ENCODE measurements around the gene ATP8B4. TPM values are rescaled to one million over a fixed set of nuclear protein-coding genes. Genes with fewer than 3 reads are reported as not detected.

Gene ATP8B4
- total and polyA plus RNA-seq, 2 donors from 2014 or later, result 2.1 to 12.5 TPM

GRCh38 chr15:50066202-50066601 is 52.8 kb downstream of the ATP8B4 start:
- DNase-seq (peak in 1 of 5 donors; percentile 12), FAIRE-seq (no peak)
- H3K9ac ChIP-seq (ENCODE audit: low read length in 3 of 3), result no peak overlapping the region
- TF ChIP-seq CTCF (IDR thresholded peaks at IDR 0.05; ENCODE audit: borderline replicate concordance, extremely low read depth, insufficient read depth), result no peak
- no peaks in the 10 kb centered on the region for H3K4me1 ChIP-seq (ENCODE audit: control insufficient read depth in 2 of 3, insufficient read depth in 2 of 3, low read depth in 1 of 3, low read length in 3 of 3)
- intact Hi-C loops (cut with DNase I), result no loop called here
- H3K9me3 ChIP-seq (ENCODE audit: control insufficient read depth in 2 of 3, insufficient read depth in 1 of 3, low read length in 3 of 3), result no peaks in the 10 kb centered on the region
- H3K27ac ChIP-seq (ENCODE audit: low read depth in 2 of 2, low read length in 2 of 2), result no peak overlapping the region
- no peaks in the 10 kb centered on the region for H3K36me3 ChIP-seq (ENCODE audit: control insufficient read depth in 2 of 3, insufficient read depth in 3 of 3, low read length in 3 of 3)
- H3K27me3 ChIP-seq (ENCODE audit: control insufficient read depth, insufficient read depth, low read length), result no peaks in the 10 kb centered on the region
- no peak overlapping the region for H3K4me3 ChIP-seq (ENCODE audit: low read length in 3 of 3)

- TF ChIP-seq CTCF (IDR thresholded peaks at IDR 0.05; ENCODE audit: borderline replicate concordance, extremely low read depth, insufficient read depth), result no peak
- no peaks in the 10 kb centered on the region for H3K27me3 ChIP-seq (ENCODE audit: control insufficient read depth, insufficient read depth, low read length)
- H3K4me3 ChIP-seq (ENCODE audit: low read length in 3 of 3), result no peak overlapping the region
- H3K36me3 ChIP-seq (ENCODE audit: control insufficient read depth in 2 of 3, insufficient read depth in 3 of 3, low read length in 3 of 3), result no peaks in the 10 kb centered on the region
- intact Hi-C loops (cut with DNase I), result no loop called here
- no peak overlapping the region for H3K27ac ChIP-seq (ENCODE audit: low read depth in 2 of 2, low read length in 2 of 2)
- no peak overlapping the region for H3K9ac ChIP-seq (ENCODE audit: low read length in 3 of 3)
- FAIRE-seq (no peak), DNase-seq (no peak)
- no peaks in the 10 kb centered on the region for H3K4me1 ChIP-seq (ENCODE audit: control insufficient read depth in 2 of 3, insufficient read depth in 2 of 3, low read depth in 1 of 3, low read length in 3 of 3)
- no peaks in the 10 kb centered on the region for H3K9me3 ChIP-seq (ENCODE audit: control insufficient read depth in 2 of 3, insufficient read depth in 1 of 3, low read length in 3 of 3)
These were observed 53.8 kb downstream of the ATP8B4 start for GRCh38 chr15:50065279-50065678.

- peaks cover 0 to 3% (median 0%) of the 10 kb centered on the region in 3 donors for H3K4me1 ChIP-seq (ENCODE audit: control insufficient read depth in 2 of 3, insufficient read depth in 2 of 3, low read depth in 1 of 3, low read length in 3 of 3)
- H3K36me3 ChIP-seq (ENCODE audit: control insufficient read depth in 2 of 3, insufficient read depth in 3 of 3, low read length in 3 of 3), result no peaks in the 10 kb centered on the region
- TF ChIP-seq CTCF (IDR thresholded peaks at IDR 0.05; ENCODE audit: borderline replicate concordance, extremely low read depth, insufficient read depth), result no peak
- H3K9ac ChIP-seq (ENCODE audit: low read length in 3 of 3), result no peak overlapping the region
- H3K4me3 ChIP-seq (ENCODE audit: low read length in 3 of 3), result no peak overlapping the region
- FAIRE-seq (no peak), DNase-seq (no peak)
- H3K27me3 ChIP-seq (ENCODE audit: control insufficient read depth, insufficient read depth, low read length), result no peaks in the 10 kb centered on the region
- intact Hi-C loops (cut with DNase I), result no loop called here
- no peaks in the 10 kb centered on the region for H3K9me3 ChIP-seq (ENCODE audit: control insufficient read depth in 2 of 3, insufficient read depth in 1 of 3, low read length in 3 of 3)
- H3K27ac ChIP-seq (ENCODE audit: low read depth in 2 of 2, low read length in 2 of 2), result no peak overlapping the region
These were observed 54.4 kb downstream of the ATP8B4 start for GRCh38 chr15:50064673-50065072.

- Histone ChIP-seq H3K9me3 (ENCODE audit: control insufficient read depth in 2 of 3, insufficient read depth in 1 of 3, low read length in 3 of 3) (no peaks in the 10 kb centered on the region), H3K9ac (ENCODE audit: low read length in 3 of 3) (no peak overlapping the region), H3K4me1 (ENCODE audit: control insufficient read depth in 2 of 3, insufficient read depth in 2 of 3, low read depth in 1 of 3, low read length in 3 of 3) (peaks cover 0 to 9% (median 0%) of the 10 kb centered on the region in 3 donors), H3K27me3 (ENCODE audit: control insufficient read depth, insufficient read depth, low read length) (no peaks in the 10 kb centered on the region), H3K27ac (ENCODE audit: low read depth in 2 of 2, low read length in 2 of 2) (no peak overlapping the region), H3K36me3 (ENCODE audit: control insufficient read depth in 2 of 3, insufficient read depth in 3 of 3, low read length in 3 of 3) (no peaks in the 10 kb centered on the region), H3K4me3 (ENCODE audit: low read length in 3 of 3) (no peak overlapping the region)
- TF ChIP-seq CTCF (IDR thresholded peaks at IDR 0.05; ENCODE audit: borderline replicate concordance, extremely low read depth, insufficient read depth), result no peak
- FAIRE-seq (no peak), DNase-seq (no peak)
- intact Hi-C loops (cut with DNase I), result no loop called here
These were observed 55.8 kb downstream of the ATP8B4 start for GRCh38 chr15:50063226-50063625.

Data from kidney (tissue), 14 donors.